HG02678 (cell line): ENCODE results near the gene S100A2.
"Not testable (repeated sequence)": the region's sequence is repeated elsewhere in the genome, so short reads cannot be mapped to it uniquely, and the experiment has no call there.

Experiments used
- ATAC-seq: cut with Tn5 transposase; IDR thresholded peaks from one replicate; pipeline ENCODE4 v1.9.1; 2021; ENCODE audit warnings: mild to moderate bottlenecking, moderate library complexity; ENCODE audit not compliant: unreplicated experiment

Gene S100A2

GRCh38 chr1:153592748-153593147 is 27.1 kb upstream of the S100A2 start:
- ATAC-seq = no peak

- ATAC-seq = no peak
Measured at GRCh38 chr1:153588482-153588881, 22.8 kb upstream of the S100A2 start.

- ATAC-seq = not testable (repeated sequence)
Measured at GRCh38 chr1:153588033-153588432, 22.4 kb upstream of the S100A2 start.

- no peak for ATAC-seq
Measured at GRCh38 chr1:153587314-153587713, 21.7 kb upstream of the S100A2 start.

- no peak for ATAC-seq
Measured at GRCh38 chr1:153586347-153586746, 20.7 kb upstream of the S100A2 start.

- no peak for ATAC-seq
Measured at GRCh38 chr1:153585006-153585405, 19.4 kb upstream of the S100A2 start.

- no peak for ATAC-seq
Measured at GRCh38 chr1:153583976-153584375, 18.3 kb upstream of the S100A2 start.

GRCh38 chr1:153583514-153583913 is 17.9 kb upstream of the S100A2 start:
- not testable (repeated sequence) for ATAC-seq

- not testable (repeated sequence) for ATAC-seq
Measured at GRCh38 chr1:153582836-153583235, 17.2 kb upstream of the S100A2 start.

GRCh38 chr1:153578936-153579335 is 13.3 kb upstream of the S100A2 start:
- no peak for ATAC-seq

- ATAC-seq = no peak
Measured at GRCh38 chr1:153578490-153578889, 12.8 kb upstream of the S100A2 start.

GRCh38 chr1:153577624-153578051 is 12.0 kb upstream of the S100A2 start:
- no peak for ATAC-seq

- no peak for ATAC-seq
Measured at GRCh38 chr1:153577138-153577537, 11.5 kb upstream of the S100A2 start.

- ATAC-seq = not testable (repeated sequence)
Measured at GRCh38 chr1:153575497-153575896, 9.9 kb upstream of the S100A2 start.

GRCh38 chr1:153575081-153575491 is 9.4 kb upstream of the S100A2 start:
- not testable (repeated sequence) for ATAC-seq

- ATAC-seq = no peak
Measured at GRCh38 chr1:153573351-153573750, 7.7 kb upstream of the S100A2 start.

- ATAC-seq = no peak
Measured at GRCh38 chr1:153572569-153573015, 6.9 kb upstream of the S100A2 start.

GRCh38 chr1:153571706-153572105 is 6.1 kb upstream of the S100A2 start:
- ATAC-seq = no peak

- no peak for ATAC-seq
Measured at GRCh38 chr1:153570874-153571273, 5.2 kb upstream of the S100A2 start.

- ATAC-seq = no peak
Measured at GRCh38 chr1:153569465-153569864, 3.8 kb upstream of the S100A2 start.

- no peak for ATAC-seq
Measured at GRCh38 chr1:153568367-153569099, 2.9 kb upstream of the S100A2 start.

- no peak for ATAC-seq
Measured at GRCh38 chr1:153567621-153568366, 2.1 kb upstream of the S100A2 start.
